ENCODE measurements around the gene ATP6V0B.

Gene ATP6V0B

GRCh38 chr1:43974443-43975248, at the start of gene ATP6V0B:
Gene ATP6V0B (plus strand): TSS chr1:43974960. CDS start chr1:43975041, 81 bp downstream.
- DNase-seq (ENCODE audit: low read depth) = peak; percentile 83

DNA sequence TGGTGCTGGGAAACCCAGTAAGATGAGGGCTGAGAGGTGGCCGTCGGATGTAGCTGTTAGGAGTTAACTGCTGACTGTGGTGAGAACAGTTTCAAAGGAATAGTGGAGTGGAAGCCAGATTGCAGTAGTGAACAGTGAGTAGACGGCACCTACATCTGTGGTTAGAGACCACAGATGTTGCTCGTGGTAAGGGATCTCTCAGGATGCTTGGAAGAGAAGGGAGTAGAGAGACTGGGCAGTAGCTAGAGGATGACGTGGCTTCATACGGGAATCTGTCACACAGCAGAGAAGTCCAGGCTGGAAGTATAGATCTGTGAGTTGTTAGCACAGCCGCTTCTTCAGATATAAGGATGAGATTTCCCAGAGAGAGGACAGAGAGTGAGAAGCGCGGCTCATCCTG, 48.9 kb upstream of the ATP6V0B start:
- DNase-seq (ENCODE audit: low read depth) = no peak

GRCh38 chr1:43930168-43930948, 44.4 kb upstream of the ATP6V0B start:
- DNase-seq (ENCODE audit: low read depth) = no peak

GRCh38 chr1:43930949-43931275, 43.8 kb upstream of the ATP6V0B start:
- DNase-seq (ENCODE audit: low read depth) = no peak

DNA sequence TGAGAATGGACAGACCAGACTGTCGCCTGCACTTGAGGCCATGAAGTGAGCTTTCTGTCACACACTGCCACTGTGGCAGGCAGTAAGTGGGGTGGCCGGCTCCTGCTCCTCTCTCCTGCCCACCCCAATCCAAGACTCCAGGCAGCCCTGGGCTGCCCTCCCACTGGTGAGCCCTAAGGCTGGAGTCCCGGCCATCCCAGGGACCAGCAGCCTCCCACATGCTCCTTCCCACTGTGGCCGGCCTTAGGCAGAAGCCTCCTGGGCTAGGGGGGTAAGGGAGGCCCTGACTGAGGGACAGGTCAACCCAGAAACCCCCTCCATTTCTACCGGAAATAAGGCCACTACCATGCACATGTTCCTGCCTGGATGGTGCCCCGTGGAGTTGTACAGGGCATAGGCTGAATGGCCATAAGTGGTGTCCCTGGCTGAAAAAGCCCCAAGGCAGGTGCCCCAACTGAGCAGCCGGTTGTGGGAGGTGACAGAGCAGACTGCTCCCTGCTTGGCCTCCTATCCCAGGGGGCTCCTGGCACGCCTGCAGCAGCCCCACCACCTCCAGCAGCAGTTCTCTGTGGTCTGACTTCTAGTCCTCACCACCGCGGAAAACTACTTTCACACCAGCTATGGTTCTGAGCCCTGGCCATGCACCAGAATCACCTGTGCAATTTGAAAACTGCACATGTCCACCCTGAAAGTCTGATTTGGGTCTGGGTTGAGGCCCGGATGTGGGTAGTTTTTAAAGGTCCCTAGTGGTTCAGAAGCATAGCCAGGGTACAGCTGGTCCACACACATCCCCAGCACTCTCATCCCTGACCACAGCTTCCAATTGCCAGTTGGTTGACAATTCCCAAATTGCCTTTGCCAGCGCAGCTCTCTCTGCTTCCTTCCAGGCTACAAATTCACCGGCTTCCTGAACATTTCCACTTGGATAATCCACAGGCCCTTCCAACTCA, 42.8 kb upstream of the ATP6V0B start:
- DNase-seq (ENCODE audit: low read depth) = no peak

- no peak for DNase-seq (ENCODE audit: low read depth)
Observed at GRCh38 chr1:43932786-43933385, 41.9 kb upstream of the ATP6V0B start.

- no peak for DNase-seq (ENCODE audit: low read depth)
Observed at GRCh38 chr1:43933386-43934100, 41.2 kb upstream of the ATP6V0B start, which contains the start of gene ARTN. Gene ARTN (plus strand): TSS chr1:43933801. CDS start chr1:43935657, 1,856 bp downstream.

GRCh38 chr1:43934101-43934985, 40.4 kb upstream of the ATP6V0B start:
- DNase-seq (ENCODE audit: low read depth) = no peak

GRCh38 chr1:43934986-43935324, 39.8 kb upstream of the ATP6V0B start:
- no peak for DNase-seq (ENCODE audit: low read depth)

GRCh38 chr1:43935711-43936427, 38.9 kb upstream of the ATP6V0B start:
- no peak for DNase-seq (ENCODE audit: low read depth)

DNA sequence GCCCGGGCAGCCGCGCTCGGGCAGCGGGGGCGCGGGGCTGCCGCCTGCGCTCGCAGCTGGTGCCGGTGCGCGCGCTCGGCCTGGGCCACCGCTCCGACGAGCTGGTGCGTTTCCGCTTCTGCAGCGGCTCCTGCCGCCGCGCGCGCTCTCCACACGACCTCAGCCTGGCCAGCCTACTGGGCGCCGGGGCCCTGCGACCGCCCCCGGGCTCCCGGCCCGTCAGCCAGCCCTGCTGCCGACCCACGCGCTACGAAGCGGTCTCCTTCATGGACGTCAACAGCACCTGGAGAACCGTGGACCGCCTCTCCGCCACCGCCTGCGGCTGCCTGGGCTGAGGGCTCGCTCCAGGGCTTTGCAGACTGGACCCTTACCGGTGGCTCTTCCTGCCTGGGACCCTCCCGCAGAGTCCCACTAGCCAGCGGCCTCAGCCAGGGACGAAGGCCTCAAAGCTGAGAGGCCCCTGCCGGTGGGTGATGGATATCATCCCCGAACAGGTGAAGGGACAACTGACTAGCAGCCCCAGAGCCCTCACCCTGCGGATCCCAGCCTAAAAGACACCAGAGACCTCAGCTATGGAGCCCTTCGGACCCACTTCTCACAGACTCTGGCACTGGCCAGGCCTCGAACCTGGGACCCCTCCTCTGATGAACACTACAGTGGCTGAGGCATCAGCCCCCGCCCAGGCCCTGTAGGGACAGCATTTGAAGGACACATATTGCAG, 38.2 kb upstream of the ATP6V0B start:
- DNase-seq (ENCODE audit: low read depth) = no peak

- DNase-seq (ENCODE audit: low read depth) = no peak
Observed at GRCh38 chr1:43937179-43937865, 37.4 kb upstream of the ATP6V0B start.

- no peak for DNase-seq (ENCODE audit: low read depth)
Observed at GRCh38 chr1:43938383-43938782, 36.4 kb upstream of the ATP6V0B start.

DNA sequence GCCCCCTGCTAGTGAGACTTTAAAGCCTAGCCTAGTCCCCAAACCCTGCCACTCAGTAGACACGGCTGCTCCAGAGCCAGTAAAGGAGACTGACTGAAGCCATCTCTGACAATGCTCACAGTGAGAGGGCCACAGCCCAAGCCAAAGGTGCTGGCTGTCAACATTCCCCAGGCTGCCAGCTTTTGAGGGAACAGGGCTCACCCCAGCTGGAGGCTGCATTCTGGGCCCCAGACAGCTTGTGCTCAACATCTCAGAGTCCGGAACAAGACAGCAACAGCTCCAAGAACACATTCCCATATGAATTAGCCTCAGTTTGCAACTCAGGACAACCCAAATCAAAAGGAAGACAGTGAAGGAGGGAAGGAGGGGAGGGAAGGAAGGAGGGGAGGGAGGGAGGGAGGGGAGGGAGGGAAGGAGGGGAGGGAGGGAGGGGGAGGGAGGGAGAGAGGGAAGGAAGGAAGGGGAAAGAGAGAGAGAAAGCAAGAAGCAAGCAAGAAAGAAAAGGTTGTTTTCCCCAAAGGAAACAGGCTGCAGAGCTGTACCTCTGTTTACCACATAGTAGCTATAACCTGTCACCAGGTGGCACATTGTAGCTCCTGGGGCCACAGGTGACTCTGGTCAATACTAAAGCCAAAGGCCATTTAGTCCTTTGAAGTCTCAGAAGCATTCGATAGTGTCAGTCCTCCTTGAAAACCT, 35.7 kb upstream of the ATP6V0B start:
- DNase-seq (ENCODE audit: low read depth) = no peak

DNA sequence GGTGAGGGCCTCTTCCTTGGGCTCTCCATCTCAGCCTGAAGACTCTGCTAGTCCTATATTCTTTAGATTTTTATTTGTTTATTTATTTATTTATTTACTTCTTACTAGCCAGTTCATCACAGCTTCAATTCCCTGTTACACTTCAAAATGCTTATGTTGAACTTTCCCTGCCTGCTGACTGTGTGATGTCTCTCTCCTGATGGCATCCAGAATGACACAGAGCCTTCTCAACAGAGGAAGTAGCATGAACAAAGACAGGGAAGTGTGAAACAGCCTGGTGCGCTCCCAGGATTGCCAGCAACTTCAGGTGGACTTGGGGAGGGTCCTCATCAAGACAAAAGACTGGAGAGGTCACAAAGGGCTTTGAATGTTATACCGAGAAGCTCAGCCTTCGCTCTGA, 32.3 kb upstream of the ATP6V0B start:
- no peak for DNase-seq (ENCODE audit: low read depth)

GRCh38 chr1:43944860-43945259, 29.9 kb upstream of the ATP6V0B start:
- DNase-seq (ENCODE audit: low read depth) = no peak

DNA sequence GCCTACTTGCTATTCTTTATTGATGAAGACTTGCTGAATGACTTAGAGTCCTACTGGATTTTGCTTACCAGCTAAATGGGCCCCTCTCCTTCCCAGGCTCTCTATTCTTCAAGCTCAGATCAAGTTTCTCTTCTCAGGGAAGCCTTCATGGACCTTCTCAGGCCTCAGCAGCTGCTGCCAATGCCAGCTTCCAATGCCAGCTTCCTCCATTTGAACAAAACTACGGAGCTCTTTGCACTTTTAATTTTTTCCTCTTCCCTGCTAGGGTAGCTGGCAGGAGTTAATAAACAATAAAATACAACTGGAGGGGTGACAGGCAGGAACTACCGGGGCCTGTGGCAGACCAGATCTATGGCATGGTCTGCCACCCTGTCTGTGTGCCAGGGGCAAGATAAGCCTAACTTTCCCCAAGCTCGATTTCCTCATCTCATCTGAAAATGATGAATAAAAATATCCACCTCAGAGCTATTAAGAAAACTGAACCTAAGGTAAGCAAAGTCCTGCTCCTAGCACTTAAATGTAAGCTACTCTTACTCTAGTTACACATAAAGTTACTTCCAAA, 29.0 kb upstream of the ATP6V0B start:
- DNase-seq (ENCODE audit: low read depth) = no peak
